K562 (cell line): ENCODE results near the gene PRKAG1. TPM values are rescaled to one million over a fixed set of nuclear protein-coding genes. Genes with fewer than 3 reads are reported as not detected.

Experiments used
- C11orf30 ChIP-seq: fragments of 450-650 bp; IDR thresholded peaks from 2 replicates; pipeline ENCODE4 v1.6.1; 2016; ENCODE audit warnings: low read depth, mild to moderate bottlenecking
- EP300 ChIP-seq: IDR thresholded peaks from 2 replicates; pipeline ENCODE4 v1.6.1; 2012; ENCODE audit warnings: low read length, improper control_type of control experiment
- ETV5 ChIP-seq: sonication (generic); formaldehyde crosslinking; IDR thresholded peaks from 2 replicates; pipeline ENCODE4 v1.4.0; 2020; ENCODE audit warnings: low read depth, mild to moderate bottlenecking, missing genetic modification reagents
- FOXJ3 ChIP-seq: sonication (generic); formaldehyde crosslinking; IDR thresholded peaks from 2 replicates; pipeline ENCODE4 v1.4.0; 2020; ENCODE audit warnings: mild to moderate bottlenecking, missing genetic modification reagents
- FOXK1 ChIP-seq: sonication (generic); formaldehyde crosslinking; IDR thresholded peaks from 2 replicates; pipeline ENCODE4 v1.8.0; 2022; ENCODE audit warnings: missing genetic modification reagents, mild to moderate bottlenecking, borderline replicate concordance
- HBP1 ChIP-seq: fragments of 450-650 bp; formaldehyde crosslinking; IDR thresholded peaks from 2 replicates; pipeline ENCODE4 v1.4.0; 2022; ENCODE audit warnings: missing genetic modification characterization
- HES1 ChIP-seq: fragments of 450-650 bp; IDR thresholded peaks from 2 replicates; pipeline ENCODE4 v1.6.1; 2016; ENCODE audit warnings: low read depth, mild to moderate bottlenecking, moderate library complexity
- HINFP ChIP-seq: fragments of 450-650 bp; conservative IDR thresholded peaks from 2 replicates; pipeline ENCODE4 v1.6.1; 2016; ENCODE audit warnings: missing genetic modification characterization, low read depth, mild to moderate bottlenecking, control low read depth, missing compliant biosample characterization
- KLF1 ChIP-seq: fragments of 450-650 bp; IDR thresholded peaks from 2 replicates; pipeline ENCODE4 v1.6.1; 2016; ENCODE audit warnings: missing genetic modification characterization, missing compliant biosample characterization
- LARP7 ChIP-seq: fragments of 450-650 bp; IDR thresholded peaks from 2 replicates; pipeline ENCODE4 v1.6.1; 2016
- MLX ChIP-seq, 2 experiments: fragments of 450-650 bp in 1 of 2; sonication (generic) in 1 of 2; formaldehyde crosslinking; conservative IDR thresholded peaks; 2 replicates each; pipeline versions ENCODE4 v1.4.0 to v1.8.1; 2020 to 2022; ENCODE audit warnings: mild to moderate bottlenecking in 1 of 2, missing genetic modification reagents in 1 of 2
- NCOA2 ChIP-seq, 2 experiments: fragments of 450-650 bp; IDR thresholded peaks; 2 replicates each; pipeline ENCODE4 v1.6.1; 2018; ENCODE audit warnings: mild to moderate bottlenecking in 2 of 2, moderate library complexity in 1 of 2; ENCODE audit not compliant: partially characterized antibody in 2 of 2
- POLR2AphosphoS2 ChIP-seq: IDR thresholded peaks from 2 replicates; pipeline ENCODE4 v1.6.1; 2012; ENCODE audit warnings: low read length, improper control_type of control experiment
- SMARCA4 ChIP-seq: fragments of 450-650 bp; IDR thresholded peaks from 2 replicates; pipeline ENCODE4 v1.6.1; 2016
- TEAD4 ChIP-seq, 2 experiments: sonication (generic) in 1 of 2; formaldehyde crosslinking in 1 of 2; IDR thresholded peaks; 2 replicates each; pipeline versions ENCODE4 v1.6.1 to v1.8.0; 2012 to 2022; ENCODE audit warnings: borderline replicate concordance in 1 of 2, inconsistent platforms in 1 of 2, low read length in 1 of 2, mild to moderate bottlenecking in 1 of 2, missing genetic modification reagents in 1 of 2
- TRIM28 ChIP-seq: fragments of 450-650 bp; IDR thresholded peaks from 2 replicates; pipeline ENCODE4 v1.6.1; 2017
- ZFP91 ChIP-seq: sonication (generic); formaldehyde crosslinking; IDR thresholded peaks from 2 replicates; pipeline ENCODE4 v1.8.0; 2022; ENCODE audit warnings: mild to moderate bottlenecking, missing genetic modification reagents
- ZNF449 ChIP-seq: fragments of 250-450 bp; sonication (Bioruptor Pico); IDR thresholded peaks from 2 replicates; pipeline ENCODE4 v1.8.0; 2022; ENCODE audit warnings: moderate library complexity, mild to moderate bottlenecking, inconsistent platforms
- ZNF717 ChIP-seq: fragments of 250-450 bp; sonication (Bioruptor Pico); IDR thresholded peaks from 2 replicates; pipeline ENCODE4 v1.5.0; 2021
- polyA plus RNA-seq, 8 experiments: library from polyadenylated mRNA; depleted of rRNA in 4 of 8; stranded (reverse) in 5 of 8; unstranded in 3 of 8; fragments of >200 nt; fragmentation: Nextera tagmentation in 2 of 8; fragmentation: Illumina TruSeq in 1 of 8; extraction: Ambion mirVana in 2 of 8; extraction: Trizol in 1 of 8; gene quantifications; 2 replicates each; pipeline versions ENCODE4 v1.2.1 to v1.2.3, GENCODE V29; 2011 to 2014; ENCODE audit warnings: inconsistent platforms in 1 of 8, missing spikeins in 1 of 8
- total RNA-seq, 7 experiments: library from RNA; depleted of rRNA in 6 of 7; stranded (reverse); fragments of >200 nt in 6 of 7; fragmentation: Illumina TruSeq in 2 of 7; extraction: Trizol in 2 of 7; gene quantifications; 2 replicates each; pipeline versions ENCODE4 v1.2.1 to v1.2.3, GENCODE V29; 2011 to 2021; ENCODE audit warnings: low replicate concordance in 1 of 7

Gene PRKAG1
- total and polyA plus RNA-seq, 9 of the 15 experiments (the other 6 are each of a cell fraction or from before 2014, with no cell fraction given), result 51.1 to 126 (median 79.1) TPM

- TF ChIP-seq HINFP (no peak), TRIM28 (no peak; the same call in 1 of the 2 replicates), ZNF449 (CRISPR knock-in tag) (no peak), HES1 (0 out of 2 replicates have a peak, but pooled peaks have one; percentile 53), C11orf30 (peak; percentile 94), FOXK1 (CRISPR knock-in tag) (peak; percentile 6; the same call in 1 of the 2 replicates), POLR2AphosphoS2 (no peak), SMARCA4 (no peak), FOXJ3 (no peak), EP300 (peak; percentile 53; the same call in 1 of the 2 replicates), LARP7 (no peak; the same call in 1 of the 2 replicates), ZNF717 (no peak), ETV5 (peak; percentile 79), MLX (CRISPR knock-in tag; conservative IDR thresholded peaks at IDR 0.05) (0 out of 4 replicates have a peak, but pooled peaks of 1 of the 2 experiments have one; percentile 69), HBP1 (CRISPR knock-in tag) (no peak), KLF1 (tag) (peak; percentile 57; the same call in 1 of the 2 replicates), ZFP91 (CRISPR knock-in tag) (peak; percentile 71; the same call in 1 of the 2 replicates), NCOA2 (IDR thresholded peaks at IDR 0.05; ENCODE audit: partially characterized antibody in 2 of 2) (no peak), TEAD4 (IDR thresholded peaks at IDR 0.05; ENCODE audit: low read length) (peak; percentile 59), TEAD4 (CRISPR knock-in tag; IDR thresholded peaks at IDR 0.05; ENCODE audit: borderline replicate concordance) (no peak)
Observed at GRCh38 chr12:49060237-49061156, 41.9 kb upstream of the PRKAG1 start, which contains the start of gene KMT2D (continued).
